Vagina (tissue), 2 donors: ENCODE data around the gene NAA10.

Experiments used
- CTCF ChIP-seq, 3 experiments: fragments of 450-650 bp in 2 of 3; fragments of 200-600 bp in 1 of 3; sonication (generic) in 1 of 3; IDR thresholded peaks; one replicate each; pipeline ENCODE4 v1.5.1; 2017 to 2019; ENCODE audit warnings: antibody characterized with exemption in 3 of 3, mild to moderate bottlenecking in 2 of 3, moderate library complexity in 2 of 3
- POLR2A ChIP-seq, 2 donors: fragments of 450-650 bp; IDR thresholded peaks; one replicate each; pipeline ENCODE4 v1.6.1; 2017; ENCODE audit warnings: antibody characterized with exemption in 2 of 2, mild to moderate bottlenecking in 2 of 2, moderate library complexity in 2 of 2
- POLR2AphosphoS5 ChIP-seq, 2 donors: sonication (generic); formaldehyde crosslinking; IDR thresholded peaks; one replicate each; pipeline ENCODE4 v1.9.0; 2017; ENCODE audit warnings: antibody characterized with exemption in 2 of 2, mild to moderate bottlenecking in 2 of 2, low read depth in 1 of 2; ENCODE audit not compliant: insufficient read depth in 1 of 2

DNA sequence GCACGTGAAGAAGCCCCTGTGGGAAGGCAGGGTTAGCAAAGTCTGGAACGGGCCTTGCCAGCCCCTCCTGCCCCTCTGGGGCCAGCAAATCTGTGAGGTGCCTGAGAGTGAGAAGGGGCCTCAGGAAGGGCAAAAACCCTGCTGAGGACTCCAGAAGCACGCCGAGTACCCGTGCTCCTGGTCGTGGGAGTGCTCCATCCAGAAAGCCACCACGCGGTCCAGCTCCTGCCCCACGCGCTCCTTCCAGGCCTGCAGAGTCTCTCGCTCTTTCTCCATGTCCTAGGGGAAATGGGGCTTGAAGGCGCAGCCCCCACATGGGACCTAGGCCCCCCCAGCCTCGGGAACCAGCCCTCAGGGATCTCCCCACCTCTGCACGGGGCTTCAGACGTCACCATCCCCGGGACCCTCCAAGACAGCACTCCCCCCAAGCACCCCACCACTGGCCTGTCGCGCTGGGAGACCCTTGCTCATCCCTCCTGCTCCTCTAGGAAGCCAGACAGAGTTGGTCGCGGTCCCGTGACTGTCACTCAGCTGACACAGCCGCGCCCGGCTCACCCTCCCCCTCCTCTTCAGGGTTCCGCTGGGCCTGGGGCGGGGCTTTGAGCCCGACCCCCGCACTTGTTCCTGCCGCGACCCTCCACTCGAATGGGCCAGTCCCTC lies 9.4 kb upstream of the NAA10 start, which contains the start of gene RENBP:
- TF ChIP-seq CTCF (IDR thresholded peaks at IDR 0.05) (no peak), POLR2A (IDR thresholded peaks at IDR 0.05) (no peak), POLR2AphosphoS5 (IDR thresholded peaks at IDR 0.05; ENCODE audit: insufficient read depth in 1 of 2, low read depth in 1 of 2) (no peak)
